ENCODE measurements around the gene GRK5. TPM values are rescaled to one million over a fixed set of nuclear protein-coding genes. Genes with fewer than 3 reads are reported as not detected.

GRK5 gene
- total and polyA plus RNA-seq, 9 of the 15 experiments (the other 6 are each of a cell fraction or from before 2014, with no cell fraction given): 0.46 to 0.83 (median 0.67) TPM; not detected in 2

- no peak for TF ChIP-seq ELF4 (CRISPR knock-in tag; IDR thresholded peaks at IDR 0.05)
- peak in 1 of 2 experiments; percentile 16; a peak in 1 of 4 replicates for TF ChIP-seq RAD21 (CRISPR knock-in tag; conservative IDR thresholded peaks at IDR 0.05 in 1 of 2, IDR thresholded peaks at IDR 0.05 in 1 of 2)
- no peak for TF ChIP-seq NCOA6 (IDR thresholded peaks at IDR 0.05)
- ChIA-PET CTCF (ENCODE audit: low intra/inter-chr PET ratio) (no interaction called here), POLR2A (interaction anchor here (0.5 to 0.8 kb wide), 2 partner anchors 20 to 153 kb away, joined by 3 to 4 read pairs; no protein-coding TSS in a partner anchor)
- Histone ChIP-seq H3K9me1 (ENCODE audit: control insufficient read depth, insufficient read depth, low read length) (no peaks in the 10 kb centered on the region), H2AFZ (ENCODE audit: low read depth, low read length) (no peak overlapping the region), H3K9me3 (replicated peaks; ENCODE audit: control insufficient read depth, insufficient read depth, low read depth, low read length) (0 out of 2 replicates have a peak, but pooled peaks cover 1% of the 10 kb centered on the region), H4K20me1 (replicated peaks; ENCODE audit: control insufficient read depth, insufficient read depth, low read length) (no peaks in the 10 kb centered on the region), H3K36me3 (ENCODE audit: control insufficient read depth, insufficient read depth, low read length) (no peaks in the 10 kb centered on the region), H3K4me1 (replicated peaks in 1 of 2; ENCODE audit: control insufficient read depth in 2 of 2, insufficient read depth in 2 of 2, low read length in 2 of 2) (peaks cover 0 to 3% of the 10 kb centered on the region in 2 experiments; a peak in 2 of 5 replicates), H3K27ac (ENCODE audit: extremely low read depth, low read depth, low read length) (no peak overlapping the region), H3K4me3 (no peak overlapping the region), H3K9ac (ENCODE audit: insufficient read depth in 1 of 2, low read depth in 2 of 2, low read length in 2 of 2) (no peak overlapping the region), H3K4me2 (ENCODE audit: insufficient read depth, low read length) (no peak overlapping the region), H3K79me2 (ENCODE audit: control insufficient read depth, insufficient read depth, low read length) (no peaks in the 10 kb centered on the region), H3K27me3 (ENCODE audit: control insufficient read depth in 2 of 2, insufficient read depth in 2 of 2, low read length in 2 of 2) (peaks cover 0 to 25% of the 10 kb centered on the region in 2 experiments; a peak in 3 of 5 replicates)
- DNase-seq (ENCODE audit: extremely low read depth in 1 of 4, low spot score in 3 of 4) (no peak), ATAC-seq (no peak), FAIRE-seq (no peak)
- 10% methylated on average over 7 of the region's 11 CpGs for WGBS (ENCODE audit: insufficient coverage, low coverage, missing lambda C conversion rate)
- in situ Hi-C loops (cut with MboI): no loop called here
- BruUV-seq (replicated peaks): no TSS peak
- intact Hi-C loops (cut with micrococcal nuclease): no loop called here
Observed at GRCh38 chr10:119364645-119365600, 157.6 kb downstream of the GRK5 start.

Measured in K562 (cell line).